H1 (cell line): ENCODE results near the gene KLF4. TPM values are rescaled to one million over a fixed set of nuclear protein-coding genes. Genes with fewer than 3 reads are reported as not detected.

Experiments
- ASH2L ChIP-seq: fragments of 200-600, 300-600 bp; sonication (generic); IDR thresholded peaks from one replicate; pipeline ENCODE4 v1.7.1; 2017; ENCODE audit warnings: low read length
- BACH1 ChIP-seq: IDR thresholded peaks from 2 replicates; pipeline ENCODE4 v1.6.1; 2012; ENCODE audit warnings: low read length, improper control_type of control experiment
- BRCA1 ChIP-seq: IDR thresholded peaks from 2 replicates; pipeline ENCODE4 v1.6.1; 2012; ENCODE audit warnings: low read depth, low read length, improper control_type of control experiment
- CHD1 ChIP-seq: IDR thresholded peaks from 2 replicates; pipeline ENCODE4 v1.6.1; 2012; ENCODE audit warnings: low read depth, low read length, improper control_type of control experiment
- CHD2 ChIP-seq: IDR thresholded peaks from 2 replicates; pipeline ENCODE4 v1.6.1; 2012; ENCODE audit warnings: low read length, improper control_type of control experiment
- EZH2 ChIP-seq: fragments of 200-600 bp; sonication (generic); IDR thresholded peaks from 2 replicates; pipeline ENCODE4 v1.7.1; 2012; ENCODE audit warnings: low read depth, mild to moderate bottlenecking, moderate library complexity, low read length, inconsistent platforms; ENCODE audit not compliant: severe bottlenecking
- FOSL1 ChIP-seq: IDR thresholded peaks from 2 replicates; pipeline ENCODE4 v1.6.1; 2011; ENCODE audit warnings: mild to moderate bottlenecking, low read depth, low read length, moderate library complexity; ENCODE audit not compliant: insufficient read depth
- GTF2F1 ChIP-seq: IDR thresholded peaks from 2 replicates; pipeline ENCODE4 v1.6.1; 2012; ENCODE audit warnings: low read depth, low read length, improper control_type of control experiment, borderline replicate concordance
- HDAC6 ChIP-seq: IDR thresholded peaks from one replicate; pipeline ENCODE4 v1.7.1; 2012; ENCODE audit warnings: low read depth, mild to moderate bottlenecking, inconsistent platforms, low read length, moderate library complexity
- JUND ChIP-seq: IDR thresholded peaks from 2 replicates; pipeline ENCODE4 v1.6.1; 2011; ENCODE audit warnings: mild to moderate bottlenecking, improper control_type of control experiment, low read length
- KDM1A ChIP-seq: fragments of 200-600, 300-600 bp; sonication (generic); IDR thresholded peaks from 2 replicates; pipeline ENCODE4 v1.7.1; 2016; ENCODE audit warnings: mild to moderate bottlenecking, low read length, borderline replicate concordance
- NRF1 ChIP-seq: IDR thresholded peaks from 2 replicates; pipeline ENCODE4 v1.6.1; 2011; ENCODE audit warnings: mild to moderate bottlenecking, low read depth, low read length, improper control_type of control experiment
- POU5F1 ChIP-seq: IDR thresholded peaks from 2 replicates; pipeline ENCODE4 v1.6.1; 2011; ENCODE audit warnings: low read depth, mild to moderate bottlenecking, low read length, moderate library complexity
- RFX5 ChIP-seq: IDR thresholded peaks from 2 replicates; pipeline ENCODE4 v1.6.1; 2011; ENCODE audit warnings: low read depth, low read length, improper control_type of control experiment, borderline replicate concordance
- RNF2 ChIP-seq: fragments of 200-900, 300-1000 bp; sonication (generic); IDR thresholded peaks from 2 replicates; pipeline ENCODE4 v1.7.1; 2016; ENCODE audit warnings: borderline replicate concordance, low read depth, mild to moderate bottlenecking, antibody characterized with exemption, low read length; ENCODE audit not compliant: poor library complexity, severe bottlenecking; ENCODE audit errors: missing control alignments
- RXRA ChIP-seq: IDR thresholded peaks from 2 replicates; pipeline ENCODE4 v1.6.1; 2011; ENCODE audit warnings: low read depth, mild to moderate bottlenecking, low read length, moderate library complexity; ENCODE audit not compliant: insufficient read depth
- SIN3A ChIP-seq, 2 experiments: IDR thresholded peaks in 1 of 2; conservative IDR thresholded peaks in 1 of 2; 2 replicates each; pipeline ENCODE4 v1.6.1; 2011 to 2012; ENCODE audit warnings: low read length in 2 of 2, improper control_type of control experiment in 1 of 2, low read depth in 1 of 2, mild to moderate bottlenecking in 1 of 2
- SIRT6 ChIP-seq: IDR thresholded peaks from one replicate; pipeline ENCODE4 v1.7.1; 2012; ENCODE audit warnings: low read length, inconsistent platforms
- SP2 ChIP-seq: IDR thresholded peaks from 2 replicates; pipeline ENCODE4 v1.6.1; 2012; ENCODE audit warnings: mild to moderate bottlenecking, low read length, inconsistent platforms
- TBP ChIP-seq: IDR thresholded peaks from 2 replicates; pipeline ENCODE4 v1.6.1; 2011; ENCODE audit warnings: low read depth, low read length, improper control_type of control experiment
- TCF12 ChIP-seq: IDR thresholded peaks from 2 replicates; pipeline ENCODE4 v1.6.1; 2011; ENCODE audit warnings: low read depth, mild to moderate bottlenecking, low read length
- ZNF274 ChIP-seq: IDR thresholded peaks from 2 replicates; pipeline ENCODE4 v1.7.0; 2012; ENCODE audit warnings: low read length, borderline replicate concordance; ENCODE audit errors: extremely low read depth
- polyA plus RNA-seq, 7 experiments: library from polyadenylated mRNA; depleted of rRNA in 3 of 7; stranded (reverse) in 5 of 7; unstranded in 2 of 7; fragments of >200 nt in 5 of 7; fragments of 200-250 nt in 2 of 7; gene quantifications; 1 replicate in 5 of 7; 2 replicates in 1 of 7; 4 replicates in 1 of 7; pipeline versions ENCODE4 v1.2.1 to v1.2.3, GENCODE V29; 2011 to 2013; ENCODE audit warnings: missing spikeins in 2 of 7, mixed read lengths in 2 of 7
- total RNA-seq: library from RNA; stranded (reverse); fragmentation: NEBNext Ultra II Directional; extraction: Animal tissue kit (Norgen Biotek cat#: 25700); gene quantifications from 2 replicates; pipeline ENCODE4 v1.2.1, GENCODE V29; 2021
- TF ChIP-seq, protein P1 (sequence below): IDR thresholded peaks from 2 replicates; pipeline ENCODE4 v1.6.1; 2011; ENCODE audit warnings: low read length, improper control_type of control experiment

Gene KLF4
- total and polyA plus RNA-seq, 2 of the 8 experiments (the other 6 are each of a cell fraction or from before 2014, with no cell fraction given) = 0.77 to 2.8 TPM

- TF ChIP-seq GTF2F1 (no peak), ZNF274 (no peak), SIRT6 (no peak), FOSL1 (no peak), TBP (peak; percentile 46), KDM1A (peak; percentile 57; the same call in 1 of the 2 replicates), RNF2 (no peak), BRCA1 (no peak), TCF12 (no peak), JUND (peak; percentile 66; the same call in 1 of the 2 replicates), POU5F1 (no peak), EZH2 (no peak), BACH1 (no peak), ASH2L (peak; percentile 66), SIN3A (conservative IDR thresholded peaks at IDR 0.05 in 1 of 2, IDR thresholded peaks at IDR 0.05 in 1 of 2; ENCODE audit: low read depth in 1 of 2, low read length in 2 of 2) (0 out of 4 replicates have a peak, but pooled peaks of 1 of the 2 experiments have one; percentile 29), HDAC6 (no peak), NRF1 (no peak), RXRA (no peak), SP2 (no peak), RFX5 (no peak), CHD1 (no peak), CHD2 (no peak)
- TF ChIP-seq, protein P1, sequence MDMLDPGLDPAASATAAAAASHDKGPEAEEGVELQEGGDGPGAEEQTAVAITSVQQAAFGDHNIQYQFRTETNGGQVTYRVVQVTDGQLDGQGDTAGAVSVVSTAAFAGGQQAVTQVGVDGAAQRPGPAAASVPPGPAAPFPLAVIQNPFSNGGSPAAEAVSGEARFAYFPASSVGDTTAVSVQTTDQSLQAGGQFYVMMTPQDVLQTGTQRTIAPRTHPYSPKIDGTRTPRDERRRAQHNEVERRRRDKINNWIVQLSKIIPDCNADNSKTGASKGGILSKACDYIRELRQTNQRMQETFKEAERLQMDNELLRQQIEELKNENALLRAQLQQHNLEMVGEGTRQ = no peak
These were observed at the start of gene KLF4 (continued) for GRCh38 chr9:107489687-107490605.
